GM21786 (cell line): ENCODE measurements around the gene CLMN.

ENCODE experiments used
- ATAC-seq: cut with Tn5 transposase; IDR thresholded peaks from one replicate; pipeline ENCODE4 v1.9.1; 2021; ENCODE audit not compliant: unreplicated experiment

CLMN gene

GRCh38 chr14:95319312-95320077 is at the start of gene CLMN:
Gene CLMN (minus strand): TSS chr14:95319908. CDS start chr14:95319792, 116 bp downstream.
- ATAC-seq, result no peak

GRCh38 chr14:95365401-95365800 is 45.7 kb upstream of the CLMN start:
- no peak for ATAC-seq

- ATAC-seq, result no peak
Measured at GRCh38 chr14:95364481-95365209, 44.9 kb upstream of the CLMN start.

GRCh38 chr14:95363468-95363954 is 43.8 kb upstream of the CLMN start:
- no peak for ATAC-seq

- no peak for ATAC-seq
Measured at GRCh38 chr14:95362138-95362494, 42.4 kb upstream of the CLMN start.

GRCh38 chr14:95361373-95362137 is 41.8 kb upstream of the CLMN start:
- ATAC-seq, result no peak

GRCh38 chr14:95360828-95361227 is 41.1 kb upstream of the CLMN start:
- no peak for ATAC-seq

- ATAC-seq, result no peak
Measured at GRCh38 chr14:95359994-95360826, 40.5 kb upstream of the CLMN start.

GRCh38 chr14:95356245-95356869 is 36.6 kb upstream of the CLMN start:
- ATAC-seq, result no peak

GRCh38 chr14:95355422-95355821 is 35.7 kb upstream of the CLMN start:
- ATAC-seq, result no peak

GRCh38 chr14:95354834-95355233 is 35.1 kb upstream of the CLMN start:
- no peak for ATAC-seq

GRCh38 chr14:95353664-95354063 is 34.0 kb upstream of the CLMN start:
- no peak for ATAC-seq

GRCh38 chr14:95353007-95353406 is 33.3 kb upstream of the CLMN start:
- no peak for ATAC-seq

- ATAC-seq, result no peak
Measured at GRCh38 chr14:95352481-95352880, 32.8 kb upstream of the CLMN start.

GRCh38 chr14:95349241-95349640 is 29.5 kb upstream of the CLMN start:
- ATAC-seq, result no peak

- no peak for ATAC-seq
Measured at GRCh38 chr14:95348395-95349080, 28.8 kb upstream of the CLMN start.

- no peak for ATAC-seq
Measured at GRCh38 chr14:95346820-95347219, 27.1 kb upstream of the CLMN start.

GRCh38 chr14:95346266-95346665 is 26.6 kb upstream of the CLMN start:
- ATAC-seq, result no peak

- no peak for ATAC-seq
Measured at GRCh38 chr14:95345032-95345431, 25.3 kb upstream of the CLMN start.

- ATAC-seq, result no peak
Measured at GRCh38 chr14:95344536-95344935, 24.8 kb upstream of the CLMN start.
